Liver (tissue), 9 donors: ENCODE results near the gene FMN1. TPM values are rescaled to one million over a fixed set of nuclear protein-coding genes. Genes with fewer than 3 reads are reported as not detected.

Experiments
- DNase-seq: peaks from one replicate; pipeline ENCODE4 v3.0.0-alpha.2; 2017; ENCODE audit warnings: low spot score
- H3K27ac ChIP-seq, 2 donors: one replicate each; pipeline ENCODE4 v1.7.0; 2013; ENCODE audit warnings: inconsistent platforms in 2 of 2, low read length in 2 of 2, control low read depth in 1 of 2, low read depth in 1 of 2, mild to moderate bottlenecking in 1 of 2
- H3K27me3 ChIP-seq, 4 donors: one replicate each; pipeline versions ENCODE4 v1.6.1 to v1.7.0; 2013; ENCODE audit warnings: low read length in 3 of 4, inconsistent platforms in 1 of 4, mild to moderate bottlenecking in 1 of 4, moderate library complexity in 1 of 4; ENCODE audit not compliant: control insufficient read depth in 4 of 4, insufficient read depth in 4 of 4
- H3K36me3 ChIP-seq, 4 donors: one replicate each; pipeline versions ENCODE4 v1.6.1 to v1.7.0; 2013; ENCODE audit warnings: low read length in 3 of 4, mild to moderate bottlenecking in 3 of 4, low read depth in 1 of 4, moderate library complexity in 1 of 4; ENCODE audit not compliant: control insufficient read depth in 4 of 4, insufficient read depth in 3 of 4
- H3K4me1 ChIP-seq, 4 donors: one replicate each; pipeline versions ENCODE4 v1.6.1 to v1.7.0; 2013; ENCODE audit warnings: low read length in 3 of 4, mild to moderate bottlenecking in 3 of 4, moderate library complexity in 1 of 4; ENCODE audit not compliant: control insufficient read depth in 4 of 4, insufficient read depth in 4 of 4
- H3K4me3 ChIP-seq, 3 donors: one replicate each; pipeline versions ENCODE4 v1.6.1 to v1.7.0; 2013; ENCODE audit warnings: low read length in 3 of 3, control low read depth in 1 of 3, low read depth in 1 of 3, mild to moderate bottlenecking in 1 of 3
- H3K9ac ChIP-seq, 2 donors: one replicate each; pipeline ENCODE4 v1.7.0; 2013; ENCODE audit warnings: low read length in 2 of 2, mild to moderate bottlenecking in 2 of 2, moderate library complexity in 2 of 2, control low read depth in 1 of 2, low read depth in 1 of 2
- H3K9me3 ChIP-seq, 4 donors: one replicate each; pipeline versions ENCODE4 v1.6.1 to v1.7.0; 2013; ENCODE audit warnings: low read length in 3 of 4; ENCODE audit not compliant: control insufficient read depth in 4 of 4
- ATF3 ChIP-seq: IDR thresholded peaks from 2 replicates; pipeline ENCODE4 v1.6.1; 2016; ENCODE audit warnings: antibody characterized with exemption
- CTCF ChIP-seq: fragments of 150-350 bp; IDR thresholded peaks from 2 replicates; pipeline ENCODE4 v1.5.1; 2017; ENCODE audit warnings: improper control_type of control experiment, low read depth, low read length; ENCODE audit not compliant: missing input control
- EGR1 ChIP-seq, 2 donors: IDR thresholded peaks; 2 replicates each; pipeline ENCODE4 v1.6.1; 2016 to 2018; ENCODE audit warnings: antibody characterized with exemption in 2 of 2, low read depth in 2 of 2
- FOXA1 ChIP-seq: IDR thresholded peaks from 2 replicates; pipeline ENCODE4 v1.6.1; 2016; ENCODE audit warnings: antibody characterized with exemption
- FOXA2 ChIP-seq: IDR thresholded peaks from 2 replicates; pipeline ENCODE4 v1.6.1; 2016; ENCODE audit warnings: antibody characterized with exemption
- GABPA ChIP-seq, 2 donors: IDR thresholded peaks in 1 of 2; conservative IDR thresholded peaks in 1 of 2; 2 replicates each; pipeline ENCODE4 v1.6.1; 2016; ENCODE audit warnings: antibody characterized with exemption in 2 of 2, mild to moderate bottlenecking in 1 of 2, moderate library complexity in 1 of 2
- HNF4A ChIP-seq, 2 donors: conservative IDR thresholded peaks; 2 replicates each; pipeline ENCODE4 v1.6.1; 2016; ENCODE audit warnings: antibody characterized with exemption in 2 of 2, mild to moderate bottlenecking in 2 of 2
- HNF4G ChIP-seq: IDR thresholded peaks from 2 replicates; pipeline ENCODE4 v1.6.1; 2016; ENCODE audit warnings: antibody characterized with exemption
- JUND ChIP-seq, 2 donors: IDR thresholded peaks; 2 replicates each; pipeline ENCODE4 v1.6.1; 2016; ENCODE audit warnings: antibody characterized with exemption in 2 of 2
- MAX ChIP-seq: IDR thresholded peaks from 2 replicates; pipeline ENCODE4 v1.6.1; 2016; ENCODE audit warnings: antibody characterized with exemption
- NR2F2 ChIP-seq: IDR thresholded peaks from 2 replicates; pipeline ENCODE4 v1.6.1; 2016; ENCODE audit warnings: antibody characterized with exemption
- RAD21 ChIP-seq, 2 donors: IDR thresholded peaks; 2 replicates each; pipeline ENCODE4 v1.6.1; 2016; ENCODE audit warnings: antibody characterized with exemption in 2 of 2, mild to moderate bottlenecking in 2 of 2
- REST ChIP-seq: IDR thresholded peaks from 2 replicates; pipeline ENCODE4 v1.6.1; 2016; ENCODE audit warnings: antibody characterized with exemption, mild to moderate bottlenecking
- RXRA ChIP-seq, 2 donors: IDR thresholded peaks; 2 replicates each; pipeline ENCODE4 v1.6.1; 2017 to 2018; ENCODE audit warnings: antibody characterized with exemption in 2 of 2, mild to moderate bottlenecking in 1 of 2
- SP1 ChIP-seq: IDR thresholded peaks from 2 replicates; pipeline ENCODE4 v1.6.1; 2018; ENCODE audit warnings: antibody characterized with exemption, mild to moderate bottlenecking
- TAF1 ChIP-seq: conservative IDR thresholded peaks from 2 replicates; pipeline ENCODE4 v1.6.1; 2016; ENCODE audit warnings: antibody characterized with exemption, mild to moderate bottlenecking
- YY1 ChIP-seq: IDR thresholded peaks from 2 replicates; pipeline ENCODE4 v1.6.1; 2016; ENCODE audit warnings: antibody characterized with exemption, mild to moderate bottlenecking
- ZBTB33 ChIP-seq: IDR thresholded peaks from 2 replicates; pipeline ENCODE4 v1.6.1; 2016; ENCODE audit warnings: antibody characterized with exemption
- WGBS: extraction: QIAGEN DNeasy Blood & Tissue Kit; methylation state at CpG from one replicate; pipeline ENCODE4 v1.1.7; 2013; 5-methylcytosine and 5-hydroxymethylcytosine counted together
- polyA plus RNA-seq, 2 donors: library from polyadenylated mRNA; stranded (reverse) in 1 of 2; unstranded in 1 of 2; fragments of 200-250 nt in 1 of 2; fragments of >200 nt in 1 of 2; fragmentation: Nextera tagmentation in 1 of 2; extraction: Ambion mirVana in 1 of 2; gene quantifications; one replicate each; pipeline versions ENCODE4 v1.2.1 to v1.2.3, GENCODE V29; 2013 to 2015
- total RNA-seq, 2 donors: library from RNA; depleted of rRNA; stranded (reverse); fragments of >200 nt; gene quantifications; one replicate each; pipeline ENCODE4 v1.2.3, GENCODE V29; 2014
- donor health status: healthy.
- donor health status: healthy.
- donor health status: healthy.
- donor health status: healthy.
- donor health status: healthy.

The FMN1 gene
- total and polyA plus RNA-seq, 4 donors = 0.21 to 5.4 (median 0.53) TPM

- Histone ChIP-seq H3K27ac (no peak overlapping the region), H3K4me1 (peaks cover 0 to 17% (median 11%) of the 10 kb centered on the region in 4 donors), H3K36me3 (no peaks in the 10 kb centered on the region), H3K9ac (no peak overlapping the region), H3K4me3 (no peak overlapping the region), H3K9me3 (peaks cover 0 to 6% (median 0%) of the 10 kb centered on the region in 4 donors), H3K27me3 (no peaks in the 10 kb centered on the region)
- WGBS = 89% methylated on average over 2 of the region's 2 CpGs
- no peak for DNase-seq
- TF ChIP-seq RXRA (IDR thresholded peaks at IDR 0.05) (no peak), FOXA2 (no peak), YY1 (no peak), EGR1 (IDR thresholded peaks at IDR 0.05; ENCODE audit: low read depth in 2 of 2) (no peak), HNF4G (no peak), RAD21 (IDR thresholded peaks at IDR 0.05) (no peak), GABPA (IDR thresholded peaks at IDR 0.05 in 1 of 2, conservative IDR thresholded peaks at IDR 0.05 in 1 of 2) (no peak), NR2F2 (no peak), FOXA1 (no peak), HNF4A (conservative IDR thresholded peaks at IDR 0.05) (no peak), ATF3 (no peak), MAX (no peak), ZBTB33 (no peak), TAF1 (no peak)
Observed at GRCh38 chr15:32736701-32737061, 457.8 kb downstream of the FMN1 start.

- H3K27ac ChIP-seq = no peak overlapping the region
- DNase-seq = no peak
- H3K27me3 ChIP-seq = no peaks in the 10 kb centered on the region
- no peak overlapping the region for H3K9ac ChIP-seq
- no peak overlapping the region for H3K4me3 ChIP-seq
- H3K4me1 ChIP-seq = peaks cover 0 to 20% (median 13%) of the 10 kb centered on the region in 4 donors
- H3K36me3 ChIP-seq = no peaks in the 10 kb centered on the region
- peaks cover 0 to 6% (median 0%) of the 10 kb centered on the region in 4 donors for H3K9me3 ChIP-seq
- WGBS = 68% methylated on average over 2 of the region's 2 CpGs
- TF ChIP-seq REST = no peak
- TF ChIP-seq JUND (IDR thresholded peaks at IDR 0.05) = no peak
- TF ChIP-seq ZBTB33 = no peak
- TF ChIP-seq GABPA (IDR thresholded peaks at IDR 0.05 in 1 of 2, conservative IDR thresholded peaks at IDR 0.05 in 1 of 2) = no peak
- TF ChIP-seq RXRA (IDR thresholded peaks at IDR 0.05) = no peak
- no peak for TF ChIP-seq EGR1 (IDR thresholded peaks at IDR 0.05; ENCODE audit: low read depth in 2 of 2)
- TF ChIP-seq SP1 = no peak
- no peak for TF ChIP-seq HNF4G
- no peak for TF ChIP-seq ATF3
- no peak for TF ChIP-seq YY1
- no peak for TF ChIP-seq FOXA1
- no peak for TF ChIP-seq CTCF
- TF ChIP-seq MAX = no peak
- TF ChIP-seq HNF4A (conservative IDR thresholded peaks at IDR 0.05) = no peak
- no peak for TF ChIP-seq FOXA2
- no peak for TF ChIP-seq TAF1
- no peak for TF ChIP-seq NR2F2
- TF ChIP-seq RAD21 (IDR thresholded peaks at IDR 0.05) = no peak
Observed at GRCh38 chr15:32735989-32736700, 458.4 kb downstream of the FMN1 start.
